ENCODE results near the gene JAG1.
A peak's percentile ranks its signal among the peaks of the same experiment; 100 is the strongest.

The JAG1 gene

DNA sequence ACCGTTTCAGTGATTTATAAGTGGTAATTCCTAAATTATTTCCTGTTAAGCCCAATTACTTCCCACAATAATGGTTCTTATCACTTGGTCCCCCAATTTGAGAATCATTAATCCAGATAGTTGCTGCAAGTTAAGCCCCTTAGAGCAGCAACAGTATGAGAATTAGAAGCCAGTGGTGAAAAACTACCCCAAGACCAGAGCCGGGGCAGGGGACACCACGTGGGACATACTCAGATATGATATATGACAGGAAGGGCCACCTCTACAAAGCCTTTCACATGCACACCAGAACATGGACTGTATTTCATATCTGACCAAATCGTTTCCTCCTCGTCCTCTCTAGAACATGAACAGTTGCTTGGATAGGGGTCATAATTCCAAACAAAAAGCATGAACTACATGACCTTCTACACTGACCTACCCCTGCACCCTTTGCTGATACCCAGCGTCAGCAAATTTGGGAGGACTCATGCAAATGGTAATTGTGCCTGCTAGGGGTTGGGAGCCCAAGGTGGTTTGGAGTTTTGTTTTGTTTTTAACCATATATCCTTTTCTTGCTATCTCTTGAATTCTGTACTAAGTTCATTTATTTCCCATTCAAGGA is 3.9 kb downstream of the JAG1 start:
- H3K9me3 ChIP-seq (ENCODE audit: control insufficient read depth, low read length): no peaks in the 10 kb centered on the region
- H3K27me3 ChIP-seq (ENCODE audit: control insufficient read depth, insufficient read depth, low read length, poor library complexity, severe bottlenecking): no peaks in the 10 kb centered on the region
- H3K4me1 ChIP-seq (ENCODE audit: control insufficient read depth, insufficient read depth, low read length): peaks cover 54% of the 10 kb centered on the region
- H3K36me3 ChIP-seq (ENCODE audit: control insufficient read depth, insufficient read depth, low read length): peaks cover 6% of the 10 kb centered on the region
- 66 to 72% methylated on average over 5 to 6 of the region's 6 CpGs for WGBS, 2 experiments
- peak overlapping the region; percentile 92 for H3K4me3 ChIP-seq (ENCODE audit: insufficient read depth, low read depth, low read length)
- H3K27ac ChIP-seq (ENCODE audit: insufficient read depth, low read depth, low read length, poor library complexity, severe bottlenecking): no peak overlapping the region

DNA sequence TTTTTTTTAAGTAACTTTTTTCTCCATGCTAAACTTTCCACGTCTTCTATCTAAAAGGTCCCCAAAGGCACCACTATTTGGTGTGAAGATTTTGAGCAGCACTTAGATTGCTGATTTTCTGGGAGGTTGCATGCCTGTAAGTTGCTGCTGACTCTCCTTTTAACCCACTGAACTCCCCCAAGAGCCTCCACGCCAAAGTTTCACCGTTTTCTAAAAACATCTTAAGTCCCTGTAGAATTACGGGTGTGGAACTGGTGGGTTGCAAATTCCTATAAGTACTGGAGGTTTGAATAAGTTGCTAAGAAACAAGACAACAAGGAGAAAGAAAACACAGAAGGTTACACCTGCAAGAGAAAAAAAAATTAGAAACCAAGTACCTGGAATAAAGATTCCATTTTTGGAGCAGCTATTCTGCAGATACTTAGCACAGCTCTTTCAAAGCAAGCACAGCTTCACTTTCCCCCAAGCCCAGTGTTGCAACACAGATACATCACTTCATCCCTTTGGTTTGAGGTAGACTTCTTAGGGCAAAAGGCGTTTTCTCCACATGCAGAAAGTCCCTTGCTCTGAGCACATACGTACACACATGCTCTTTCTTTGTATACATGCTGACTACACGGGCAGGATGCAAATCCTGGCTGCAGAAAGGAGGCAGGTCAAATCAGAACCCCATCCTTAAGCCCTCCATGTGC is 5.0 kb downstream of the JAG1 start:
- H3K9me3 ChIP-seq (ENCODE audit: control insufficient read depth, low read length): no peaks in the 10 kb centered on the region
- no peak overlapping the region for H3K27ac ChIP-seq (ENCODE audit: insufficient read depth, low read depth, low read length, poor library complexity, severe bottlenecking)
- H3K36me3 ChIP-seq (ENCODE audit: control insufficient read depth, insufficient read depth, low read length): peaks cover 8% of the 10 kb centered on the region
- peak overlapping the region; percentile 92 for H3K4me3 ChIP-seq (ENCODE audit: insufficient read depth, low read depth, low read length)
- H3K27me3 ChIP-seq (ENCODE audit: control insufficient read depth, insufficient read depth, low read length, poor library complexity, severe bottlenecking): no peaks in the 10 kb centered on the region
- peaks cover 65% of the 10 kb centered on the region for H3K4me1 ChIP-seq (ENCODE audit: control insufficient read depth, insufficient read depth, low read length)
- 85% methylated on average over 4 to 7 of the region's 7 CpGs for WGBS, 2 experiments

- 42 to 60% methylated on average over 6 of the region's 6 CpGs for WGBS, 2 experiments
- peak overlapping the region; percentile 8 for H3K4me3 ChIP-seq (ENCODE audit: insufficient read depth, low read depth, low read length)
- H3K27ac ChIP-seq (ENCODE audit: insufficient read depth, low read depth, low read length, poor library complexity, severe bottlenecking): peak overlapping the region; percentile 61
Measured at GRCh38 chr20:10667560-10668167, 6.1 kb downstream of the JAG1 start.

GRCh38 chr20:10667077-10667401 is 6.8 kb downstream of the JAG1 start:
- H3K9me3 ChIP-seq (ENCODE audit: control insufficient read depth, low read length): no peaks in the 10 kb centered on the region
- no peaks in the 10 kb centered on the region for H3K27me3 ChIP-seq (ENCODE audit: control insufficient read depth, insufficient read depth, low read length, poor library complexity, severe bottlenecking)
- peaks cover 20% of the 10 kb centered on the region for H3K36me3 ChIP-seq (ENCODE audit: control insufficient read depth, insufficient read depth, low read length)
- 82 to 88% methylated on average over 21 of the region's 21 CpGs for WGBS, 2 experiments
- H3K27ac ChIP-seq (ENCODE audit: insufficient read depth, low read depth, low read length, poor library complexity, severe bottlenecking): peak overlapping the region; percentile 61
- H3K4me3 ChIP-seq (ENCODE audit: insufficient read depth, low read depth, low read length): peak overlapping the region; percentile 8
- peaks cover 65% of the 10 kb centered on the region for H3K4me1 ChIP-seq (ENCODE audit: control insufficient read depth, insufficient read depth, low read length)

More at GRCh38 chr20:10667560-10668167, 6.1 kb downstream of the JAG1 start:
- Histone ChIP-seq H3K36me3 (ENCODE audit: control insufficient read depth, insufficient read depth, low read length) (peaks cover 19% of the 10 kb centered on the region), H3K4me1 (ENCODE audit: control insufficient read depth, insufficient read depth, low read length) (peaks cover 65% of the 10 kb centered on the region), H3K9me3 (ENCODE audit: control insufficient read depth, low read length) (no peaks in the 10 kb centered on the region), H3K27me3 (ENCODE audit: control insufficient read depth, insufficient read depth, low read length, poor library complexity, severe bottlenecking) (no peaks in the 10 kb centered on the region)

- H3K9me3 ChIP-seq (ENCODE audit: control insufficient read depth, low read length): no peaks in the 10 kb centered on the region
- H3K4me3 ChIP-seq (ENCODE audit: insufficient read depth, low read depth, low read length): peak overlapping the region; percentile 10
- peak overlapping the region; percentile 61 for H3K27ac ChIP-seq (ENCODE audit: insufficient read depth, low read depth, low read length, poor library complexity, severe bottlenecking)
- H3K27me3 ChIP-seq (ENCODE audit: control insufficient read depth, insufficient read depth, low read length, poor library complexity, severe bottlenecking): no peaks in the 10 kb centered on the region
- peaks cover 26% of the 10 kb centered on the region for H3K36me3 ChIP-seq (ENCODE audit: control insufficient read depth, insufficient read depth, low read length)
- H3K4me1 ChIP-seq (ENCODE audit: control insufficient read depth, insufficient read depth, low read length): peaks cover 65% of the 10 kb centered on the region
- WGBS, 2 experiments: 86 to 87% methylated on average over 7 of the region's 7 CpGs
Measured at GRCh38 chr20:10666221-10667076, 7.3 kb downstream of the JAG1 start.

DNA sequence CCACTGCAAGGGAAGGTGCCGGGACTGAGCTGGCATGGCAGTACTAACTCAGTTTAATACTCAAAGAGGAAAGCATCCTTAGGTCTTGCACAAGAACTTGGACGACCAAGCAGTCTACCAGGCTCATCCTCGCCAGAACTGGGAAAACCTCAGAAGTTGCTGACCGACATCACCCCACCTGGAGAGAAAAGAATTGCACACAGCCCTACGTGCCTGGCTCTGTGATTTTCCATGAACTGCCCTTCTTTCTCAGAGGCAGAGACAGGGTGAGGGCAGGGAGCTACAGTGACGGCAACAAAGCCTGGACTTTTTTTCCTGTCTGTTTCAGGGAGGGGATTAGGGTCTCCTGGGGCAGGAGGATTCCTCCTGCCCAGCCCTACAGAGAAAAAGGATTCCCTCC is 8.0 kb downstream of the JAG1 start:
- Histone ChIP-seq H3K4me3 (ENCODE audit: insufficient read depth, low read depth, low read length) (peak overlapping the region; percentile 22), H3K27ac (ENCODE audit: insufficient read depth, low read depth, low read length, poor library complexity, severe bottlenecking) (no peak overlapping the region), H3K27me3 (ENCODE audit: control insufficient read depth, insufficient read depth, low read length, poor library complexity, severe bottlenecking) (no peaks in the 10 kb centered on the region), H3K36me3 (ENCODE audit: control insufficient read depth, insufficient read depth, low read length) (peaks cover 33% of the 10 kb centered on the region), H3K4me1 (ENCODE audit: control insufficient read depth, insufficient read depth, low read length) (peaks cover 65% of the 10 kb centered on the region), H3K9me3 (ENCODE audit: control insufficient read depth, low read length) (no peaks in the 10 kb centered on the region)
- 52 to 56% methylated on average over 6 of the region's 6 CpGs for WGBS, 2 experiments

DNA sequence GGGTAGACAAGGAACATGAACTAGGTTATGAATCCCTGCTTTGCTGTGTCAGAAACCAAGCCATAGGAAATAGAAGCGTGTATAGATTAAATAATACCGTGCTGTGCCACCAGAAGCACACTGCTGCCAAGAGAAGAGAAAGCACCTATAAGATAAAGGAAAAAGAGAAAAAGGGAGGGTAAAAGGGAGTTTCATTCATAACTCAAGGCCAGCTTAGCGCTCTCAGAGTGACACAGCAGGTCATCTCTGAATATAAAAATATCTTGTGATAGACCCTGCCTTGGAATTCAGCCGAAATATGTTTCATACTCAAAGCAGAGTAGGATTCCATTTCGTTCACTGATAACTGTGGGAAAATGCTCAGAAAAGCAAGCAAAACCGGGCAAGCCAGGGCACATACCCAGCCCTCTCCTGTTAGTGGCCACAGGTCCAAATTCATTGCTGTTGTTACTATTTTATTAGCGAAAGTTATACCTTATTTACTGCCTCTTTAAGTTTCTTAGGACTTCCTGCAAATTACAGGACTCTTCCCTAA is 8.7 kb downstream of the JAG1 start:
- H3K4me3 ChIP-seq (ENCODE audit: insufficient read depth, low read depth, low read length): no peak overlapping the region
- WGBS, 2 experiments: 60 to 61% methylated on average over 7 of the region's 7 CpGs
- peaks cover 63% of the 10 kb centered on the region for H3K4me1 ChIP-seq (ENCODE audit: control insufficient read depth, insufficient read depth, low read length)

DNA sequence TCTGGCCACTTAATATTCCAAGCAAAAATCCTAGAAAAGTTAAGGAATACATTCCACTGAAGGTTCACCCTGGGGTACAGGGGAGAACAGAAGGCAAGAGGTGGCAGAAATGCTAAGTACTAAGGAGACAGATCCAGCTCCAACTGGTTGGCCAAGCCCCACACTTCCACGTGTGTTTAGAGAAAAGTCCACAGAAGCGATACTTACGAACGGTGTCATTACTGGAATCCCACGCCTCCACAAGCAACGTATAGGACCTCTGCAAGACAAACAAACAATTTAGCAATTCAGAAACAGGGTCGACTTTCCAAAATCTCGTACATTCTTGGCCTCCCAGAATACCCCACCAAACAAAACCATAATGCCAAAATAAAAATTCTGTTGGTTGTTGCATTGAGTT is 10.0 kb downstream of the JAG1 start:
- Histone ChIP-seq H3K36me3 (ENCODE audit: control insufficient read depth, insufficient read depth, low read length) (peaks cover 51% of the 10 kb centered on the region), H3K27ac (ENCODE audit: insufficient read depth, low read depth, low read length, poor library complexity, severe bottlenecking) (no peak overlapping the region), H3K4me1 (ENCODE audit: control insufficient read depth, insufficient read depth, low read length) (peaks cover 55% of the 10 kb centered on the region)

More for the DNA sequence above, 8.7 kb downstream of the JAG1 start:
- no peaks in the 10 kb centered on the region for H3K9me3 ChIP-seq (ENCODE audit: control insufficient read depth, low read length)
- H3K27me3 ChIP-seq (ENCODE audit: control insufficient read depth, insufficient read depth, low read length, poor library complexity, severe bottlenecking): no peaks in the 10 kb centered on the region
- peaks cover 40% of the 10 kb centered on the region for H3K36me3 ChIP-seq (ENCODE audit: control insufficient read depth, insufficient read depth, low read length)
- no peak overlapping the region for H3K27ac ChIP-seq (ENCODE audit: insufficient read depth, low read depth, low read length, poor library complexity, severe bottlenecking)

DNA sequence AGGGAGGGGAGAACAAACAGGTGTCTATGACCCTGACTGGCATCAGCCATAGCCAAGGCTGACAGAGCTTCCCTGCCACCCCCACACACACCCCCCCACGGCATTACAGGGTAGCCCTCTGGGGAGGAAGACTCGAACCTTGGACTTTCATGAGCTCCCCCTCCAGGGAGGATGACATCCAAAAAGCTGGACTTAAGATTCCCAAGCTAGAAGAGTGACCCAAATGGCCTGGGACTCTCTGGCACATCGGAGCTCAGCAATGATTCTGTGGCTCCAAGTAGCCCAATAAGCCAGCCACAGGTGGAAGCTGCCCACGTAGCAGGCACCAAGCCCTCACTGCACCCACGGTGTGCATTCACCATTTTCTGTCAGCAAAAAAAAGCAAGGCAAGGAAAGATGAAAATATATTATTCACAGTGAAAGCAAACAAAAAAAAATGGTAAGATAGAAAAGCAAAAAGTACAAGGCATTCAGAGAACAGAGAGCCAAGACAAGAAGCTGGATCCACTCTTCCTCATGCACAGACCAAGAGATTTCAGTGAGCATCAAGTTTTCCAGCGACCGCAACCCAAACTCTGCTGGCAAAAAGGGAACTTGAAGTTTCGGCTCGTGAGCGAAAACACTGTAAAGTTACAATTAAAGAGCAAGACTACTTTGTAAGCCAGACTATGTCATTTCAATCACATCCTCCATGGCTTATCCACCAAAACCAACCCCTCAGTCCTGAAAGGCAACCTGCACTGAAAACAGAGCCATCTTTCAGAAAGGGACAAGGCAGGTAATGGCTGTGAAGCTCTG is 10.9 kb downstream of the JAG1 start:
- H3K4me1 ChIP-seq (ENCODE audit: control insufficient read depth, insufficient read depth, low read length): peaks cover 55% of the 10 kb centered on the region

More for the DNA sequence above, 10.0 kb downstream of the JAG1 start:
- 80 to 91% methylated on average over 8 of the region's 8 CpGs for WGBS, 2 experiments
- no peaks in the 10 kb centered on the region for H3K9me3 ChIP-seq (ENCODE audit: control insufficient read depth, low read length)
- no peak overlapping the region for H3K4me3 ChIP-seq (ENCODE audit: insufficient read depth, low read depth, low read length)
- H3K27me3 ChIP-seq (ENCODE audit: control insufficient read depth, insufficient read depth, low read length, poor library complexity, severe bottlenecking): no peaks in the 10 kb centered on the region

More for the DNA sequence above, 10.9 kb downstream of the JAG1 start:
- no peak overlapping the region for H3K27ac ChIP-seq (ENCODE audit: insufficient read depth, low read depth, low read length, poor library complexity, severe bottlenecking)
- H3K27me3 ChIP-seq (ENCODE audit: control insufficient read depth, insufficient read depth, low read length, poor library complexity, severe bottlenecking): no peaks in the 10 kb centered on the region
- WGBS, 2 experiments: 92 to 96% methylated on average over 10 of the region's 10 CpGs
- H3K9me3 ChIP-seq (ENCODE audit: control insufficient read depth, low read length): no peaks in the 10 kb centered on the region
- H3K4me3 ChIP-seq (ENCODE audit: insufficient read depth, low read depth, low read length): no peak overlapping the region
- H3K36me3 ChIP-seq (ENCODE audit: control insufficient read depth, insufficient read depth, low read length): peaks cover 60% of the 10 kb centered on the region

All from ectodermal cell (in vitro differentiated cells).